ENCODE results near the gene GPRIN3.

DNA sequence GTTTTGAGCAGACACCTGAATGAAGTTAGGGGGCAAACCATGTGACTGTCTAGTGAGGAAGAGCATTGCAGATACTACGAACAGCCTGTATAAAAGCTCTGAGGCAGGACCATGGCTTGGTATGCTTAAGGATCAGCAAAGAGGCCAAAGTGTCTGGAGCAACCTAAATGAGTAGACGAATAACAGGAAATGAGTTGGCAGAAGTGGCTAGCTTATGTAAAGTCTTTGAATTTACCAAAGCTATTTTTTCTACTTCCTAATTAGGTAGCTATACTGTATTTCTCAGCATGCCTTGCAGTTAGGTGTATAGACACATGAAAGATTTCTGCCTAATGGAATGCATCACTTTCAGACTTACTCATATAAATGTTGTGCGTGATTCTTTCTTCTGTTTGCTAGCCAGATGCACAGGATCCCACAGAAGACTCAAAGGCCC is 9.3 kb upstream of the GPRIN3 start:
- TF ChIP-seq, protein P1, sequence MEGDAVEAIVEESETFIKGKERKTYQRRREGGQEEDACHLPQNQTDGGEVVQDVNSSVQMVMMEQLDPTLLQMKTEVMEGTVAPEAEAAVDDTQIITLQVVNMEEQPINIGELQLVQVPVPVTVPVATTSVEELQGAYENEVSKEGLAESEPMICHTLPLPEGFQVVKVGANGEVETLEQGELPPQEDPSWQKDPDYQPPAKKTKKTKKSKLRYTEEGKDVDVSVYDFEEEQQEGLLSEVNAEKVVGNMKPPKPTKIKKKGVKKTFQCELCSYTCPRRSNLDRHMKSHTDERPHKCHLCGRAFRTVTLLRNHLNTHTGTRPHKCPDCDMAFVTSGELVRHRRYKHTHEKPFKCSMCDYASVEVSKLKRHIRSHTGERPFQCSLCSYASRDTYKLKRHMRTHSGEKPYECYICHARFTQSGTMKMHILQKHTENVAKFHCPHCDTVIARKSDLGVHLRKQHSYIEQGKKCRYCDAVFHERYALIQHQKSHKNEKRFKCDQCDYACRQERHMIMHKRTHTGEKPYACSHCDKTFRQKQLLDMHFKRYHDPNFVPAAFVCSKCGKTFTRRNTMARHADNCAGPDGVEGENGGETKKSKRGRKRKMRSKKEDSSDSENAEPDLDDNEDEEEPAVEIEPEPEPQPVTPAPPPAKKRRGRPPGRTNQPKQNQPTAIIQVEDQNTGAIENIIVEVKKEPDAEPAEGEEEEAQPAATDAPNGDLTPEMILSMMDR (CRISPR knock-in tag; IDR thresholded peaks at IDR 0.05): no peak
- TF ChIP-seq NFE2L2 (IDR thresholded peaks at IDR 0.05; ENCODE audit: low read length) (no peak), RBFOX2 (IDR thresholded peaks at IDR 0.05; ENCODE audit: low read depth, low read length) (no peak), CREB1 (IDR thresholded peaks at IDR 0.05) (no peak), CREB1 (CRISPR knock-in tag; IDR thresholded peaks at IDR 0.05) (no peak), ZNF547 (CRISPR knock-in tag; IDR thresholded peaks at IDR 0.05) (no peak)
- TF ChIP-seq, protein P2, sequence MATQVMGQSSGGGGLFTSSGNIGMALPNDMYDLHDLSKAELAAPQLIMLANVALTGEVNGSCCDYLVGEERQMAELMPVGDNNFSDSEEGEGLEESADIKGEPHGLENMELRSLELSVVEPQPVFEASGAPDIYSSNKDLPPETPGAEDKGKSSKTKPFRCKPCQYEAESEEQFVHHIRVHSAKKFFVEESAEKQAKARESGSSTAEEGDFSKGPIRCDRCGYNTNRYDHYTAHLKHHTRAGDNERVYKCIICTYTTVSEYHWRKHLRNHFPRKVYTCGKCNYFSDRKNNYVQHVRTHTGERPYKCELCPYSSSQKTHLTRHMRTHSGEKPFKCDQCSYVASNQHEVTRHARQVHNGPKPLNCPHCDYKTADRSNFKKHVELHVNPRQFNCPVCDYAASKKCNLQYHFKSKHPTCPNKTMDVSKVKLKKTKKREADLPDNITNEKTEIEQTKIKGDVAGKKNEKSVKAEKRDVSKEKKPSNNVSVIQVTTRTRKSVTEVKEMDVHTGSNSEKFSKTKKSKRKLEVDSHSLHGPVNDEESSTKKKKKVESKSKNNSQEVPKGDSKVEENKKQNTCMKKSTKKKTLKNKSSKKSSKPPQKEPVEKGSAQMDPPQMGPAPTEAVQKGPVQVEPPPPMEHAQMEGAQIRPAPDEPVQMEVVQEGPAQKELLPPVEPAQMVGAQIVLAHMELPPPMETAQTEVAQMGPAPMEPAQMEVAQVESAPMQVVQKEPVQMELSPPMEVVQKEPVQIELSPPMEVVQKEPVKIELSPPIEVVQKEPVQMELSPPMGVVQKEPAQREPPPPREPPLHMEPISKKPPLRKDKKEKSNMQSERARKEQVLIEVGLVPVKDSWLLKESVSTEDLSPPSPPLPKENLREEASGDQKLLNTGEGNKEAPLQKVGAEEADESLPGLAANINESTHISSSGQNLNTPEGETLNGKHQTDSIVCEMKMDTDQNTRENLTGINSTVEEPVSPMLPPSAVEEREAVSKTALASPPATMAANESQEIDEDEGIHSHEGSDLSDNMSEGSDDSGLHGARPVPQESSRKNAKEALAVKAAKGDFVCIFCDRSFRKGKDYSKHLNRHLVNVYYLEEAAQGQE (IDR thresholded peaks at IDR 0.05; ENCODE audit: borderline replicate concordance in 1 of 2, low read depth in 1 of 2, low read length in 2 of 2): no peak
- TF ChIP-seq, protein P3, sequence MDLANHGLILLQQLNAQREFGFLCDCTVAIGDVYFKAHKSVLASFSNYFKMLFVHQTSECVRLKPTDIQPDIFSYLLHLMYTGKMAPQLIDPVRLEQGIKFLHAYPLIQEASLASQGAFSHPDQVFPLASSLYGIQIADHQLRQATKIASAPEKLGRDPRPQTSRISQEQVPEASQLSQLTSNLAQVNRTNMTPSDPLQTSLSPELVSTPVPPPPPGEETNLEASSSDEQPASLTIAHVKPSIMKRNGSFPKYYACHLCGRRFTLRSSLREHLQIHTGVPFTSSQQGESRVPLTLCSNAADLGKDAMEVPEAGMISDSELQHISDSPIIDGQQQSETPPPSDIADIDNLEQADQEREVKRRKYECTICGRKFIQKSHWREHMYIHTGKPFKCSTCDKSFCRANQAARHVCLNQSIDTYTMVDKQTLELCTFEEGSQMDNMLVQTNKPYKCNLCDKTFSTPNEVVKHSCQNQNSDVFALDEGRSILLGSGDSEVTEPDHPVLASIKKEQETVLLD (CRISPR knock-in tag; IDR thresholded peaks at IDR 0.05; ENCODE audit: low read depth): no peak

Data from HepG2 (cell line).